Measurements from ENCODE around the gene C4BPB. TPM values are rescaled to one million over a fixed set of nuclear protein-coding genes. Genes with fewer than 3 reads are reported as not detected.
A peak's percentile ranks its signal among the peaks of the same experiment; 100 is the strongest.

The C4BPB gene
- total and polyA plus RNA-seq, 2 of the 4 experiments (the other 2 are of a cell fraction) = not detected

GRCh38 chr1:207088161-207088560, 499 bp upstream of the C4BPB start:
- Histone ChIP-seq H2AFZ (replicated peaks; ENCODE audit: low read length, poor library complexity) (no peak overlapping the region), H2AK5ac (ENCODE audit: low read depth, low read length) (no peak overlapping the region), H3K27ac (ENCODE audit: insufficient read depth, low read length) (no peak overlapping the region), H3K9me1 (ENCODE audit: insufficient read depth, low read length) (no peaks in the 10 kb centered on the region), H3K14ac (replicated peaks; ENCODE audit: low read depth, low read length) (no peak overlapping the region), H2AK9ac (replicated peaks; ENCODE audit: low read depth, low read length, poor library complexity) (no peak overlapping the region), H4K8ac (ENCODE audit: low read depth in 2 of 2, low read length in 2 of 2) (no peak overlapping the region), H3K9ac (ENCODE audit: low read depth, low read length) (no peak overlapping the region), H3K9me3 (ENCODE audit: control insufficient read depth, insufficient read depth, low read length) (no peaks in the 10 kb centered on the region), H4K91ac (ENCODE audit: insufficient read depth, low read depth, low read length) (no peak overlapping the region), H3K36me3 (ENCODE audit: control insufficient read depth, insufficient read depth, low read length) (no peaks in the 10 kb centered on the region), H2BK20ac (ENCODE audit: low read depth, low read length) (no peak overlapping the region), H4K5ac (ENCODE audit: low read depth, low read length) (no peak overlapping the region), H3K27me3 (ENCODE audit: control insufficient read depth, insufficient read depth, low read length) (peaks cover 8% of the 10 kb centered on the region), H3K56ac (ENCODE audit: extremely low read depth, insufficient read depth, low read length) (no peak overlapping the region), H3K4ac (ENCODE audit: low read depth, low read length) (no peak overlapping the region), H2BK120ac (ENCODE audit: low read depth, low read length) (no peak overlapping the region), H3K4me2 (ENCODE audit: low read depth, low read length) (no peak overlapping the region), H4K20me1 (ENCODE audit: insufficient read depth, low read length) (no peaks in the 10 kb centered on the region), H3K23ac (ENCODE audit: low read depth, low read length) (no peak overlapping the region), H3K18ac (ENCODE audit: low read depth, low read length) (no peak overlapping the region), H3K4me3 (ENCODE audit: insufficient read depth, low read depth, low read length) (no peak overlapping the region), H2BK5ac (ENCODE audit: low read depth, low read length, poor library complexity, severe bottlenecking) (no peak overlapping the region), H3K4me1 (ENCODE audit: control insufficient read depth, insufficient read depth, low read length) (no peaks in the 10 kb centered on the region), H3K79me1 (ENCODE audit: low read depth in 1 of 2, low read length in 2 of 2) (no peaks in the 10 kb centered on the region), H2BK15ac (ENCODE audit: low read depth, low read length) (no peak overlapping the region)
- in situ Hi-C loops (cut with MboI; ENCODE audit: low sequenced_read_pairs) = no loop called here
- POLR2A ChIA-PET (ENCODE audit: unreplicated experiment) = no interaction called here
- BruUV-seq (replicated peaks) = no TSS peak
- dilution Hi-C loops (cut with HindIII; ENCODE audit: low sequenced_read_pairs, unreplicated experiment) = no loop called here
- DNase-seq (no peak), ATAC-seq (ENCODE audit: low read depth) (peak; percentile 27; the same call in 1 of the 2 replicates)
- intact Hi-C loops (cut with micrococcal nuclease) = no loop called here
- CTCF ChIA-PET = no interaction called here
- WGBS, 2 experiments (ENCODE audit: extremely low coverage in 2 of 2, insufficient read length in 1 of 2) = no CpG with 5 or more reads among the region's 2 CpGs
- no peak for TF ChIP-seq FOS (IDR thresholded peaks at IDR 0.05; ENCODE audit: low read depth, low read length)
- TF ChIP-seq ELK1 (IDR thresholded peaks at IDR 0.05; ENCODE audit: borderline replicate concordance, low read depth, low read length) = no peak
- no peak for TF ChIP-seq MXI1 (IDR thresholded peaks at IDR 0.05; ENCODE audit: borderline replicate concordance, low read depth, low read length)
- no peak for TF ChIP-seq RCOR1 (IDR thresholded peaks at IDR 0.05; ENCODE audit: insufficient replicate concordance, low read length)
- no peak for TF ChIP-seq POLR2A (IDR thresholded peaks at IDR 0.05; ENCODE audit: low read depth, low read length)
- TF ChIP-seq CTCF (conservative IDR thresholded peaks at IDR 0.05; ENCODE audit: low read depth, low read length) = no peak
- no peak for TF ChIP-seq SMC3 (IDR thresholded peaks at IDR 0.05; ENCODE audit: low read depth, low read length)
- TF ChIP-seq MAZ (IDR thresholded peaks at IDR 0.05; ENCODE audit: borderline replicate concordance, low read depth, low read length) = no peak
- TF ChIP-seq RAD21 (IDR thresholded peaks at IDR 0.05; ENCODE audit: low read length) = no peak
- no peak for TF ChIP-seq RFX5 (IDR thresholded peaks at IDR 0.05; ENCODE audit: low read depth, low read length)
